ENCODE data around the gene ZNG1A.
"Not testable (repeated sequence)": the region's sequence is repeated elsewhere in the genome, so short reads cannot be mapped to it uniquely, and the experiment has no call there.

DNA sequence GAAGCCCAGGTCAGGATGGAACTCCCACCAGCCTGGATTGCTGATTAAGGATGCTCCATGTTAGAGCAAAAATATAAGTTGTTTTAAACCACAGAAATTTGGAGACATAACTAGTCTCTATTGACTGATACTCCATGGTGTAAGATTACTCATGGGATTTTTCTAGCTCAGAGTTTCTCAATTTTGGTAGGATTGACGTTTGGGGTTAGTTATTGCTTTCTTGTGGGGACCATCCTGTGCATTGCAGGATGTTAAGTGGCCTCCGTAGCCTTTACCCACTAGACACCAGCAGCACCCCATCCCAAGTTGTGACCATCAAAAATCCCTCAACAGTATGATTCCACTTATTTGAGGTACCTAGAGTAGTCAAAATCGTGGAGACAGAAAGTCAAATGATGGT is 80.1 kb downstream of the ZNG1A start:
- TF ChIP-seq ZNF274 (IDR thresholded peaks at IDR 0.05; ENCODE audit: low read depth, low read length); YY1 (IDR thresholded peaks at IDR 0.05; ENCODE audit: insufficient read depth, insufficient read length): not testable (repeated sequence)

All from NT2/D1 (cell line).